SK-N-SH (cell line): ENCODE results near the gene NAA38. TPM values are rescaled to one million over a fixed set of nuclear protein-coding genes. Genes with fewer than 3 reads are reported as not detected.

Source experiments
- CHD2 ChIP-seq: fragments of 150-350 bp; IDR thresholded peaks from 2 replicates; pipeline ENCODE4 v1.6.1; 2018; ENCODE audit warnings: low read length; ENCODE audit not compliant: partially characterized antibody
- RCOR1 ChIP-seq: fragments of 150-350 bp; IDR thresholded peaks from 2 replicates; pipeline ENCODE4 v1.6.1; 2017; ENCODE audit warnings: antibody characterized with exemption, low read length
- SIN3A ChIP-seq: IDR thresholded peaks from 2 replicates; pipeline ENCODE4 v1.6.1; 2012; ENCODE audit warnings: low read depth, mild to moderate bottlenecking, low read length, moderate library complexity, borderline replicate concordance
- TAF1 ChIP-seq: IDR thresholded peaks from 2 replicates; pipeline ENCODE4 v1.6.1; 2012; ENCODE audit warnings: low read depth, mild to moderate bottlenecking, low read length, moderate library complexity, borderline replicate concordance
- polyA plus RNA-seq, 3 experiments: library from polyadenylated mRNA; depleted of rRNA; stranded (reverse); fragments of >200 nt; gene quantifications; 2 replicates each; pipeline ENCODE4 v1.2.3, GENCODE V29; 2012
- small RNA-seq, 7 experiments: library from RNA; depleted of rRNA; stranded (forward); fragments of <200 nt; gene quantifications; one replicate each; pipeline ENCODE3, GENCODE V24; 2012
- TF ChIP-seq, protein P1 (sequence below): IDR thresholded peaks from 2 replicates; pipeline ENCODE4 v1.6.1; 2012; ENCODE audit warnings: mild to moderate bottlenecking, low read depth, low read length, moderate library complexity

Gene NAA38
- polyA plus RNA-seq, 1 of the 3 experiments (the other 2 are of a cell fraction) = 202 TPM

- TF ChIP-seq SIN3A (no peak), RCOR1 (no peak), TAF1 (no peak), CHD2 (no peak)
- TF ChIP-seq, protein P1, sequence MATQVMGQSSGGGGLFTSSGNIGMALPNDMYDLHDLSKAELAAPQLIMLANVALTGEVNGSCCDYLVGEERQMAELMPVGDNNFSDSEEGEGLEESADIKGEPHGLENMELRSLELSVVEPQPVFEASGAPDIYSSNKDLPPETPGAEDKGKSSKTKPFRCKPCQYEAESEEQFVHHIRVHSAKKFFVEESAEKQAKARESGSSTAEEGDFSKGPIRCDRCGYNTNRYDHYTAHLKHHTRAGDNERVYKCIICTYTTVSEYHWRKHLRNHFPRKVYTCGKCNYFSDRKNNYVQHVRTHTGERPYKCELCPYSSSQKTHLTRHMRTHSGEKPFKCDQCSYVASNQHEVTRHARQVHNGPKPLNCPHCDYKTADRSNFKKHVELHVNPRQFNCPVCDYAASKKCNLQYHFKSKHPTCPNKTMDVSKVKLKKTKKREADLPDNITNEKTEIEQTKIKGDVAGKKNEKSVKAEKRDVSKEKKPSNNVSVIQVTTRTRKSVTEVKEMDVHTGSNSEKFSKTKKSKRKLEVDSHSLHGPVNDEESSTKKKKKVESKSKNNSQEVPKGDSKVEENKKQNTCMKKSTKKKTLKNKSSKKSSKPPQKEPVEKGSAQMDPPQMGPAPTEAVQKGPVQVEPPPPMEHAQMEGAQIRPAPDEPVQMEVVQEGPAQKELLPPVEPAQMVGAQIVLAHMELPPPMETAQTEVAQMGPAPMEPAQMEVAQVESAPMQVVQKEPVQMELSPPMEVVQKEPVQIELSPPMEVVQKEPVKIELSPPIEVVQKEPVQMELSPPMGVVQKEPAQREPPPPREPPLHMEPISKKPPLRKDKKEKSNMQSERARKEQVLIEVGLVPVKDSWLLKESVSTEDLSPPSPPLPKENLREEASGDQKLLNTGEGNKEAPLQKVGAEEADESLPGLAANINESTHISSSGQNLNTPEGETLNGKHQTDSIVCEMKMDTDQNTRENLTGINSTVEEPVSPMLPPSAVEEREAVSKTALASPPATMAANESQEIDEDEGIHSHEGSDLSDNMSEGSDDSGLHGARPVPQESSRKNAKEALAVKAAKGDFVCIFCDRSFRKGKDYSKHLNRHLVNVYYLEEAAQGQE = no peak
Measured at GRCh38 chr17:7807206-7807605, 50.2 kb downstream of the NAA38 start (continued).

Small RNA genes lying within 50 kb of the gene (small RNA-seq; reads per million reads assigned to genes)
- gene SCARNA21 = 0.58 to 7.9 (median 5.7) reads per million in 7 experiments

Other genes starting within 250 kb of the NAA38 start
- gene FXR2, start 242.7 kb downstream of the NAA38 start, polyA plus RNA-seq (2012; rRNA removed) = 56.4 and 62.3 TPM in 2 replicates
- gene SAT2, start 229.7 kb downstream of the NAA38 start, polyA plus RNA-seq (2012; rRNA removed) = 42.8 and 43.1 TPM in 2 replicates
- 0.70 and 1.1 TPM in 2 replicates for gene SHBG, start 227.4 kb downstream of the NAA38 start, polyA plus RNA-seq (2012; rRNA removed)
- 0.05 and 0.08 TPM in 2 replicates for gene ATP1B2, start 206.6 kb downstream of the NAA38 start, polyA plus RNA-seq (2012; rRNA removed)
- gene TP53, start 170.1 kb downstream of the NAA38 start, polyA plus RNA-seq (2012; rRNA removed) = 47.3 and 62.6 TPM in 2 replicates
- gene WRAP53, start 169.1 kb downstream of the NAA38 start, polyA plus RNA-seq (2012; rRNA removed) = 6.6 and 8.6 TPM in 2 replicates
- 26.1 and 32.4 TPM in 2 replicates for gene EFNB3, start 152.4 kb downstream of the NAA38 start, polyA plus RNA-seq (2012; rRNA removed)
- 0.13 and 0.18 TPM in 2 replicates for gene DNAH2, start 139.8 kb downstream of the NAA38 start, polyA plus RNA-seq (2012; rRNA removed)
- 1.4 and 2.6 TPM in 2 replicates for gene KDM6B, start 23.3 kb downstream of the NAA38 start, polyA plus RNA-seq (2012; rRNA removed)
- 0.83 and 1.2 TPM in 2 replicates for gene TMEM88, start 2.5 kb downstream of the NAA38 start, polyA plus RNA-seq (2012; rRNA removed)
- 8.8 and 9.8 TPM in 2 replicates for gene CYB5D1, start 444 bp upstream of the NAA38 start, polyA plus RNA-seq (2012; rRNA removed)
- gene CHD3, start 31.2 kb upstream of the NAA38 start, polyA plus RNA-seq (2012; rRNA removed) = 55.2 and 56.2 TPM in 2 replicates
- 7.4 and 9.0 TPM in 2 replicates for gene RNF227, start 58.7 kb upstream of the NAA38 start, polyA plus RNA-seq (2012; rRNA removed)
- gene KCNAB3, start 72.3 kb upstream of the NAA38 start, polyA plus RNA-seq (2012; rRNA removed) = 4.4 and 5.1 TPM in 2 replicates
- 390 and 555 TPM in 2 replicates for gene TRAPPC1, start 74.4 kb upstream of the NAA38 start, polyA plus RNA-seq (2012; rRNA removed)
- gene CNTROB, start 74.6 kb upstream of the NAA38 start, polyA plus RNA-seq (2012; rRNA removed) = 26.3 and 27.4 TPM in 2 replicates
- not detected in 2 replicates for gene GUCY2D, start 145.1 kb upstream of the NAA38 start, polyA plus RNA-seq (2012; rRNA removed)
- gene ALOX15B, start 181.5 kb upstream of the NAA38 start, polyA plus RNA-seq (2012; rRNA removed) = not detected in 2 replicates
- 0.20 TPM in 1 of 2 replicates, not detected in the other for gene ALOX12B, start 230.2 kb upstream of the NAA38 start, polyA plus RNA-seq (2012; rRNA removed)